Activated naive CD4-positive, alpha-beta T cell treated with anti-CD3 and anti-CD28 coated beads, Interleukin-2, amount 50 U/mL, for 16 hours (primary cell): ENCODE data around the gene URI1.
"Not testable (repeated sequence)": the region's sequence is repeated elsewhere in the genome, so short reads cannot be mapped to it uniquely, and the experiment has no call there.

Source experiments
- DNase-seq: peaks from one replicate; pipeline ENCODE4 v3.0.0-alpha.2; 2020

URI1 gene, protein sequence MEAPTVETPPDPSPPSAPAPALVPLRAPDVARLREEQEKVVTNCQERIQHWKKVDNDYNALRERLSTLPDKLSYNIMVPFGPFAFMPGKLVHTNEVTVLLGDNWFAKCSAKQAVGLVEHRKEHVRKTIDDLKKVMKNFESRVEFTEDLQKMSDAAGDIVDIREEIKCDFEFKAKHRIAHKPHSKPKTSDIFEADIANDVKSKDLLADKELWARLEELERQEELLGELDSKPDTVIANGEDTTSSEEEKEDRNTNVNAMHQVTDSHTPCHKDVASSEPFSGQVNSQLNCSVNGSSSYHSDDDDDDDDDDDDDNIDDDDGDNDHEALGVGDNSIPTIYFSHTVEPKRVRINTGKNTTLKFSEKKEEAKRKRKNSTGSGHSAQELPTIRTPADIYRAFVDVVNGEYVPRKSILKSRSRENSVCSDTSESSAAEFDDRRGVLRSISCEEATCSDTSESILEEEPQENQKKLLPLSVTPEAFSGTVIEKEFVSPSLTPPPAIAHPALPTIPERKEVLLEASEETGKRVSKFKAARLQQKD

DNA sequence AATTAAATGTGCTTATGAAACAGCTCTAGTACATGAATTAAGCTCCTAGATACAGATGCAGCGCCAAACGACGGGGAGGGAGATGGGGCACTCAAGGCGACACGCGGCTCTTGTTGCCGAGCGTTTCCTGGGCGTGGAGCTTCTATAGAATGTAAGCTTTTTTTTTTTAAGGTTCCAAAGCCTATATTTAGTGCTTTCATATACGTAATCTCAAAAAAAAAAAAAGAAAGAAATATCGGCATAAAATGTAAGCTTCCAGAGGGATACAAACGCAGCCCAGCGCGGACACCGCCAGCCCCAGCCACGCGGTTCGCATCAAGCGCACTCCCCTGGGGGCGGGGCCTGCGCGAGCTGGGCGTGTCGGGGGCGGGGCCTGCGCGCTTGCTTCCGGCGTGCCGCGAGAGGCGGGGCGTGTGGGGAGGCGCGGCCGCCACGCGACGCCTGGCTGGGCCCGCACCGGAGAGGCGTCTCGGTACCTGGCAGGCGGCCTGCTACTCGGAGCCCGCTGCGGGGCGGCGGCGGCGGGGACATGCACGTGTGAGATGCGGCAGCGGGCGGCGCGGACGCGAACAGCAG is at the start of gene URI1:
Gene URI1, plus strand, starts transcription at position 412 of the 576 bp plus-strand sequence. CDS start 309 bp downstream, outside the sequence.
- peak; percentile 93 for DNase-seq

DNA sequence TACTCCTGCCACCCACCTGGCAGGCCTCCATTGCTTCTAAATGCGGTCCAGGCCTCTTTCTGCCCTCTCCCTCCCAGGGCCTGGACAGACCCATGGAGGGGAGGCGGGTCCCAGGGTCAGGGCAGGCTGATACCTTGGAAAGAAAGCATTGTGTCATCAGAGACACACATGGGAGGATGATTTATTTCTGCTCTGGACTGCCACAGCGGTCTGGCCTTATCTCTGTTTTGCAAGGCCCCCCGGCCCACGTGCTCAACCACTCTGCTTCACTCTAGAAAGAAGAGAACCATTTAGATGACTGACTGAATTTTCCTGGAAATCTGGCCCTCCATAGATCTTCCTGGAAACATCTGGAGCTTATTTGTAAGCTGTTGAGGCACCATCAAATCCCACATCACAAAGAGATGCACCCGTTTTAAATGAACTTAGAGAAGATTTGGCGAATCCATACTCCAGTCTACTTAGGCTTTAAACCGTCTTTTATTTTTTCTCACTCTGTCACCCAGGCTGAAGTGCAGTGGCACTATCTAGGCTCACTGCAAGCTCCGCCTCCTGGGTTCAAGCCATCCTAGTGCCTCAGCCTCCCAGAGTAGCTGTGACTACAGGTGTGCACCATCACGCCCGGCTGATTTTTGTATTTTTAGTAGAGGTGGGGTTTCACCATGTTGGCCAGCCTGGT is 48.3 kb upstream of the URI1 start:
- no peak for DNase-seq

DNA sequence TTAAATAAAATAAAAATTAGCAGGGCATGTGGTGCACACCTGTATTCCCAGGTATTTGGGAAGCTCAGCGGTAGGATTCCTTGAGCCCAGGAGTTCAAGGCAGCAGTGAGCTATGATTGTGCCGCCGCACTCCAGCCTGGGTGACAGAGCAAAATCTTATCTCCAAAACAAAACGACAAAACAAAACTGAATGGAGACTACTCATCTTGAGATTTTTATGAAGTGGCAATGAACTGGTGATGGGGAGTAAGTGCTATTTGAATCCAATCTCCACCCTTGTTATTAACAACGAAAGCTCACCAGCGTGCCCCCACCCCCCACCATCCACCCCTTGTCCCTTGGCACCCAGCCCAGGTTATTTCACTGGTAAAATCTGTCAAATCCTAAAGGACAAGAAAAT is 45.2 kb upstream of the URI1 start:
- DNase-seq: no peak

DNA sequence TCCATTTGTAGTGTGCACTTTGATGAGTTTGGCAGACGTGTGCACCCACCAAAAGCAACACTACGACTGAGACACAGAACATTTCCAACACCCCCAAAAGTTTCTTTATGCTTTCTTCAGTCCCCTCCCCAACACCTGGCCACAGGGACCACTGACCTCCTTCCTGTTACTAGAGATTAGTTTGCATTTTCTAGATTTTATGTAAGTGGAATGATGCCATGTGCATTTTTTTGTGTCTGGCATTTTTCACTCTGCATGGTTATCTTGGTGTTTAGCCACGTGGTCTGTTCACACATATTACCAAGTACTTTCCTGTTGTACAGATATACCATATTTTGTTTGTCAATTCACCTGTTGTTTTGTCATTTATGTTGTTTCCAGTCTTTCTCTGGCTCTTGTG is 44.6 kb upstream of the URI1 start:
- DNase-seq: no peak

DNA sequence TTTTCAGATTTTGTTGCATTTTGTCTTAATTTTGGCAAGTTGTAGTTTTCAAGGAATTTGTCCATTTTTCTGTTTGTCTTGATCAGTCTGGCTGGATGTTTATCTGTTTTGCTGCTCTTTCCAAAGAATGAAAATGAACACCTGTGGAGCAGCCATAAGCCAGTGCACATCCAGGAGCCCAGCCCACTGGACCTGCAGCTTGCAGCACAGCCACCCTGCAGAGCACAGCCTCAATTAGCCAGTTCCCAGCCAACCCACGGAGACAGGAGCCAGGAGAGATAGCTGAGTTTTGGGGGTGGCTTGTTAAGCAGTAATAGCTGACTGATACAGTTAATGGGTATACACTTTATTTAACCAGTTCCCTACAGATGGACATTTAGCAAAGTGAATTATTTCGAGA is 38.0 kb upstream of the URI1 start:
- DNase-seq: no peak

DNA sequence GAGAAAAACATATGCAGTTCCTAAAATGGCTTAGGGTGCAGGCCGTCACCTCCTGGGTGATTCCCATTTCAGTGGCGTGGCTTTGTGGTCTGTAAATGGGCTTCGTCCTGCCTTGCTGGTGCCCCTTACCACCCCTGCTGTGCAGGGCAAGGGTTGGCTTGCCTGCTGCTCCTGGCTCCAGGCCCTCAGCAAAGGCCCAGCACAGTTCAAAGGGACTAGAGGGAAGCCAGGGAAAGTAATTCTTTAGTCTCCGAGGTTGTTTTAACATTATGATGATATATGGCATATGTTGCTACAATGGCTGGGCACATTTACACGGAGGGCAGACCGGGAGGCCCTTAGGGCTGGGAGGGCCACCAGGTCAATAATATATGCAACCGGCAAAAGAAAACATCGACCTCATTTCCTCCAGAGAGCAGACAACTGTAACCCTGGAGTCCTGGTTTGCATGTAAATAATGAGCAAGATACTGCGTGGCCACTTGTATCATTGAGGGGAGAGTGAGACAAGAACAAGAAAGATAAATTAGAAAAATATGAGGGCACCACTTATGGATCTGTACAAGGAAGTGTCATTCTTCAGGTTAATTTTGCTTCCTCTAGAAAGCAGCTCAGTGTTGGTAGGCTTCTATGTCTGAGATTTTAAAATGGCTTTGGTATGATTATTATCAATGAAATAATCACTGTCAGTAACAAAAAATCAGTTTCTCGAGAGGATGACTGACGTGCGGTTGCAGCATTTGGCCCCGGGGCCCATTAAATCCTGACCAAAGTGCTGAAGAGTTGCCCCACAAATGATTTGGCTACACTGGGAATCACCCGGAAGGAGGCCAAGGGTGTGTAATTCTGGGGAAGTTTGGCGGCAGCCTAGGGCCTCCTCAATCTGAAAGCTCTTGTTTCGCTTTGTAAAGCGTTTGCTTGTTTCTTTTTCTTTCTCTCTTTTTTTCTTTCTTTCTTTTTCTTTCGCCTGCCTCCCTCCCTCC is 32.8 kb upstream of the URI1 start:
- DNase-seq: no peak

DNA sequence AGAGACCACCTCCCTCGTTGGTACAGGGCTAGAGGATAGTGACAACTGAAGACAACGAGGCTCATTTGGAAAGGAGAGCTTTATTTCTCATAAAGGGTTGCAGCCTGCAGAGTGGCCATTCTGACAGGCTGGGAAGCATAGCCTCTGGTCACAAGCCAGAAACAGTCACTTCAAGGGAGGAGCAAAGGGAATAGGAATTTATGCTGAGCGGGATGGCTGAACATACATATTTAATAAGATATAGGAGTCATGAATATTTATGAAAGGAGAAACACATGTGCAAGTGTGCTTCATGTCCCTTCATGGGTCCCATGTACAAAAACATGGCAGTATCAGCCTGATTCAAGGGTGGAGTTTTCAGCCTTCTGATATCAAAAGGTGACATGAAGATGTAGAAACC is 27.1 kb upstream of the URI1 start:
- no peak for DNase-seq

DNA sequence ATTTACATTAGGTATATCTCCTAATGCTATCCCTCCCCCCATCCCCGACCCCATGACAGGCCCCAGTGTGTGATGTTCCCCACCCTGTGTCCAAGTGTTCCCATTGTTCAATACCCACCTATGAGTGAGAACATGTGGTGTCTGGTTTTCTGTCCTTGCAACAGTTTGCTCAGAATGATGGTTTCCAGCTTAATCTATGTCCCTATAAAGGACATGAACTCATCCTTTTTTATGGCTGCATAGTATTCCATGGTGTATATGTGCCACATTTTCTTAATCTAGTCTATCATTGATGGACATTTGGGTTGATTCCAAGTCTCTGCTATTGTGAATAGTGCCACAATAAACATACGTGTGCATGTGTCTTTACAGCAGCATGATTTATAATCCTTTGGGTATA is 26.2 kb upstream of the URI1 start:
- not testable (repeated sequence) for DNase-seq

DNA sequence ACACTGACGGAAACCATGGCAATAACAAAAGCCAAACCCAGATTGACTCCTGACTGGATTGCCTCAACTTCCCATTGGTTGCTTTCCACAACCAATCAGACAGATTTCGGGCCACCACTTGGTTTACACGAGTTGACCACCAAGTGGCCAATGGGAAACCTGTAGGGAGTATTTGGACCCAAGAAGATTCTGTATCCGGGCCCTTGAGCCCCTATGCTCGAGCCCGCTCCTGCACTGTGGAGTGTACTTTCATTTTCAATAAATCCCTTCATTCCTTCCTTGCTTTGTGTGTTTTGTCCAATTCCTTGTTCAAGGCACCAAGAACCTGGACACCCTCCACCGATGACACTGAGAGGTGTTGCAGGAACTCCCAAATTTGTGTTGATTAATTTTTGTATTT is 24.1 kb upstream of the URI1 start:
- no peak for DNase-seq

DNA sequence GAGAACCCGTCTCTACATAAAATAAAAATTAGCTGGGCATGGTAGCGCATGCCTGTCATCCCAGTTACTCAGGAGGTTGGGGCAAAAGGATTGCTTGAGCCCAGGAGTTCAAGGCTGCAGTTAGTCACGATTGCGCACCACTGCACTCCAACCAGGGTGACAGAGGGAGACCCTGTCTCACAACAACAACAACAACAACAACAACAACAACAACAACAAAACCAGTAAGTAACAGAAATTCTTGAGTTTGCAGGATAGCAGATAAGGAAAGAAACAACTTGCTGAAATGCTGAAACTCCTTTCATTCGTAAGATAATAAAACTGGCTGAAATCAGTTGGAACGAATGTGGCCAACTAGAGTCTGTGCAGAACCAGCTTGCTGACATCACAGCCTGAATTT is 23.1 kb upstream of the URI1 start:
- no peak for DNase-seq

DNA sequence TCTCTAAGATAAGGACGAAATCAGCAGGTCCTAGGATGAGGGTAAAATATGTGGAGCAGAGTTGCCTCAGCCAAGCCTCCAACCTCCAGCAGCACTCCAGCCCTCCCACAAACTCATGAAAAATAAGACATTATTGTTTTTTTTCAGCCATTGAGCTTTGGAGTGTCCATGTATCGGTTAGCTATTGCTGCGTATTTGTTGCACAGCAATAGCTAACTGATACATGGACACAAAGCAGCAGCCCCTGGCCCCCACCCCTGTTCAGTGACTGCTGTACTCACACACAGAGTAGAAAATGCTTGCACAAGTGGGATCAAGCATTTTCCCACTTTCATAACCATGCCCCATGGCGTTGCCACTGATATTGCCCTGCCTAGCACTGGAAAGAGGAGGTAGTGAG is 19.1 kb upstream of the URI1 start:
- no peak for DNase-seq

DNA sequence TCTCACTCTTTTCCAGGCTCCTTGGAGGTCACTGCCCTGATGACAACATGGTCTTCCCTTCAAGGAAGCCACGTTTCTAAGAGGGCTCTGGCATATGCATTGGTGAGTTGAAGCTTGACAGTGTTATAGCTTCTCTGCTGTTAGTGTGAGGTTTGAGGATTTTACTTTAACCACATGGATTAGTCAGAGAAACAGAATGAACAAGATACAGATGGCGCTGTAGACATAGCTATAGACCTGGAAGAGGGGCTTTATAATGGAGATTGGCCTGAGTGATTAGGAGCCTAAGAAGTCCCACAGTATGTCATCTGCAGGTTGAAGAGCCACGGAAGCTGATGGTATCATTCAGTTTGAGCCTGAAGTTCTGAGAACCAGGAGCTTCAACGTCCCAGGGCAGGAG is 18.4 kb upstream of the URI1 start:
- DNase-seq: no peak

DNA sequence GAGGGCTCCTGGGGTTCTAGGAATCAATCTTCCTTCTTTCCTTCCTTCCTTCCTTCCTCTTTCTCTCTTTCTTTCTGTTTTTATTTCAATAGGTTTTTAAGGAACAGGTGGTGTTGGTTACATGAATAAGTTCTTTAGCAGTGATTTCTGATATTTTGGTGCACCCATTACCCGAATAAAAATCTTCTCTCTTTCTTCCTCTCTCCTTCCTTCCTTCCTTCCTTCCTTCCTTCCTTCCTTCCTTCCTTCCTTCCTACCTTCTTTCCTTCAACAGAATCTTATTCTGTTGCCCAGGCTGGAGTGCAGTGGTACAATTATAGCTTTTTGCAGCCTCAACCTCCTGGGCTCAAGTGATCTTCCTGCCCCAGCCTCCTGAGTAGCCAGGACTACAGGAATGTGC is 16.0 kb upstream of the URI1 start:
- no peak for DNase-seq

DNA sequence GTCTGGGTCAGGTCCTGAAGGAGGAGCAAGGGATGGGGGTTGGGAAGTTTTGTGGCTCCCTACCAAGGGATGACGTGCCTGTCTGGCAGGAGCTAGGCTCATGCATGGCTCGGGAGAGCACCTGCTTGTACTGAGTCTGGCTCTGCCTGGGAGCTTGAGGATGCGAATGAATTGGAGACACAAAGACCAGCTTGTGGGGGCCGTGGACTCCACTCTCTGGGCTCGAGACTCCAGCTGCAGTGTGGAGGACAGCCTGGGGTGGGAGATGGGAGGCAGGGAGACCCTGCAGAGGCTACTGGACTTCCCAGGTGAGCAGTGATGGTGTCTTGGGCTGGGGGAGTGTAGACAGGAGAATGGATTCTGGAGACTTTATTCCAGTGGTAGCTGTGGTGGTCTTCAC is 15.2 kb upstream of the URI1 start:
- no peak for DNase-seq

DNA sequence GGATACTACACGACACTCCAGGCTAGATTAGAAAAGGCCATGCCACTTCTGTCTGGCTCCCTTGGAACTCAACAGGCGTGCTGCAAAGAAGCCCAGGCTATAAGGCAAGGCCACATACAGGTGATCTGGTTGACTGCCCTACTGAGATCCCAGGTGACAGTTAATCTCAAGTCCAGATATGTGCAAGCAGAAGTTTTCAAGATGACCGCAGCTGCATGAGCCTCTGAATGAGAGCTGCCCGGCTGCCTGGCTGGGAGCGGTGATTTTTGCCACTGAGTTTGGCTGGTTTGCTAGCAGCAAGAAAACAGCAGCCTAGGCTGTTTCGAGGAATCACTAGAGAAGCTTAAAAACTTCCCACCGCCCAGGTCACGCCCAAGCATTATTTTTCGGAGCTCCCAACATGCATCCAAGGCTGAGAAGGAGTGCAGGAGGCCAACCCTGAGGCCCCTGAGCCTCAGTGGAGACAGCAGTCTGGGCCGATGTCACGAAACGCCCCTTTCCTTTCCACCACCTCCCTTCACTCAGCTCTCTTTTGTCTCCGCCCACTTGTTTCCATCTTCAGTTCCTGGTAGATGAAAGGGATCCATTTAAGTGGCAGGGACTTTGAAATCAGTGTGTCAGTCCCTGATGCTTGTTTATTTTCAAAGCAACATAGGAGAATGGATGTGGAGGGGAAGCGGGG is 14.0 kb upstream of the URI1 start:
- DNase-seq: no peak

DNA sequence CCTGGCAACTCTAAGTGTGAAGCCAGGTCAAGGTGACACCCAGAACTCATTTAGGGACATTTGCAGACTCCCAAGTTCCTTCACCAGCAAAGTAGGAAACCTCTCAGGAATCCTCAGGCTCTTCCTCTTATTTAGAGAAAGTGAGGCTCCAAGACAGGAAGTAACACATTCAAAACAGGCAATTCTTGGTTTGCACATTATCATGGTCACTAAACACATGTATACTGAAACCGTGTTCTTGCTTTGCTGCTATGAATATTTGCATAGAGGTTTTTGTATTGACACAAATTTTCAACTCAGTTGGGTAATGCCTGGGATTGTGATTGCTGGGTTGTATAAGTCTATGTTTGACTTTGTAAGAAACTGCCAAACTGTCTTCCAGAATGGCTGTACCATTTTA is 13.2 kb upstream of the URI1 start:
- no peak for DNase-seq

DNA sequence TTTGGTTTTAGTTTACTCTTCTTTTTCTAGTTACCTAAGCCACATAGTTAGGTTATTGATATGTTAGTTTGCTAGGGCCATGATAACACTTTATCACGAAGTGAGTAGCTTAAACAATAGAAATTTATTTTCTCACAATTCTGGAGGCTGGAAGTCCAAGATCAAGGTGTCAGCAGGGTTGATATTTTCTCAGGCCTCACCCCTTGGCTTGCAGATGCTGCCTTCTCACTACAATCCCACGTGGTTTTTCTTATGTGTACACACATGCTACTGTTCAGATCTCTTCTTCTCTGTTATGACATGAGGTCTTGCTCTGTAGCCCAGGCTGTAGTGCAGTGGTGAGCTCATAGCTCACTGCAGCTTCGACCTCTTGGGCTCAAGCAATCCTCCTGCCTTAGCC is 7.8 kb upstream of the URI1 start:
- DNase-seq: no peak

DNA sequence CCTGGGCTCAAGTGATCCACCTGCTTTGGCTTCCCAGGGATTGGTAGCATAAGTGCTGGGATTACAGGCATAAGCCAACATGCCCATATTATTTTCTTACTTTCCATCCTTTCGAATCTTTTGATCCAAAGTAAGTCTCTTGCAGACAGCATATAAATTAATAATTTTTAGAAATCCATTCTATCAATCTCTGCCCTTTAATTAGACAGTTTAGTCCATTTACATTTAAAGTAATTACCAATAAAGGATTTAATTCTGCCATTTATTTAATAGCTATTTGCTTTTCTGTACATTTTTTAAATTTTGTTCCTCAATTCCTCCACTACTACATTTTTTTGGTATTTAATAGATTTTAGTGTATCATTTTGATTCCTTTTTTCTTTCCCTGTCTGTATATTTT is 7.3 kb upstream of the URI1 start:
- DNase-seq: no peak

DNA sequence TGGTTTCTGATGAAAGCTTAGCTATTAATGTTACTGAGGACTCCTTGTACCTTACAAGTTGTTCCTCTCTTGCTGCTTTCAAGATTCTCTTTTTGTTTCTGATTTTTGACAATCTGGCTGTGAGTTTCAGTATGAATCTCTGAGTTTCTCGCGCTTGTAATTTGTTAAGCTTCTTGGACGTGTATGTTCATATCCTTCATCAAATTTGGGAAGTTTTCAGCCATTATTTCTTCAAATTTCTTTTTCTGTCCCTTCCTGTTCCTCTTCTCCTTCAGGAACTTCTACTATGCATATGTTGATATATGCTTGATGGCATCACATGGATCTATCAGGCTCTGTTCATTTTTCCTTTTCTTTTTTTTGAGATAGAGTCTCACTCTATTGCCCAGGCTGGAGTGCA is 5.6 kb upstream of the URI1 start:
- DNase-seq: no peak

DNA sequence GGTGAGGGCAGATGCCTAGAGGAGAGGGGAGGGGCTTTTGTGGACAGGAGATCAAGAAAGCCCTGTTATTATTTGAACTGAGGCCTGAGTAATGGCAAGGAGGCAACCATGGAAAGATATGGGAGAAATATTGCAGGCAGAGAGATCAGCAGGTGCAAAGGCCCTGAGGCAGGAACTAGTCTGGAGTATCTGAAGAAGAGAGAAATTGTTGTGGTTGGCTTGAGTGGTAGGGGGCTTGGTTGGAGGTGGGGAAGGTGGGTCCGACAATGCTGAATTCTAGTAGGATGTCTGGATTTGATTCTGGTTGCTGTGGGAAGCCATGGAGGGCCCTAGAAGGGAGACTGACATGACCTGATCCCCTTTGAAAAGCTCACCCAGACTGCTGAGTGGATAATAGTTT is 2.4 kb upstream of the URI1 start:
- DNase-seq: no peak

DNA sequence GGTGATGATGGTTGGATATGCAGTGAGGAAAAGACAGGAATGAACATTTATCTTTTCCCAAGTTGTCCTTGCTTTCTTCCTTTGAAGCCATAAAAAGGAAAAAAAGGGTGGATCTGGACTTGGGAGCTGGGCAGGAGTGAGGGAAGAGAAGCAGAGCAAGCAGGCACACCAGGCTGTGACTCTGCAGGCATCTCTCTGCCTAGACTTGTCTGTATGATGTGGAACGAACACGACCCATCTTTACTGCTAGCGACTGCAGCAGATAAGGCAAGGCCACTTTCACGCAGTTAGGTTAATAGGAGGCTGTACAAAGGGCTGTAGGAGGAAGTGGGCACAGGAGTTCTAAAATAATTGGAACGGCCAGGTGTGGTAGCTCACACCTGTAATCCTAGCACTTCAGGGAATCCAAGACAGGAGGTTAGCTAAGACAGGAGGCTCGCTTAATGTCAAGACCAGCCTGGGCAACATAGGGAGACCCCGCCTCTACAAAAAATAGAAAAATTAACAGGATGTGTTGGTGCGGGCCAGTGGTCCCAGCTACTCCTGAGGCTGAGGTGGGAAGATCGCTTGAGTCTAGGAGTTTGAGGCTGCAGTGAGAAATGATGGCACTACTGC is 961 bp upstream of the URI1 start:
- DNase-seq: no peak
